Measurements from ENCODE around the gene PLPP2.

Gene PLPP2

GRCh38 chr19:309206-309565 lies 18.0 kb upstream of the PLPP2 start:
- no peak overlapping the region for H3K9ac ChIP-seq (ENCODE audit: insufficient read length, low read depth)
- H3K4me1 ChIP-seq (ENCODE audit: insufficient read depth, insufficient read length): peaks cover 8% of the 10 kb centered on the region
- no peak for DNase-seq (ENCODE audit: low read depth, low spot score)
- H3K36me3 ChIP-seq (ENCODE audit: insufficient read depth, insufficient read length, low read length): peaks cover 90% of the 10 kb centered on the region
- TF ChIP-seq YY1 (IDR thresholded peaks at IDR 0.05; ENCODE audit: insufficient read depth, insufficient read length): no peak
- no peak for TF ChIP-seq SUZ12 (IDR thresholded peaks at IDR 0.05; ENCODE audit: extremely low read depth, insufficient read depth, insufficient read length)
- no peaks in the 10 kb centered on the region for H3K27me3 ChIP-seq (ENCODE audit: insufficient read depth, insufficient read length)
- H3K9me3 ChIP-seq (ENCODE audit: insufficient read depth, low read length): peaks cover 5% of the 10 kb centered on the region; the same call in 1 of the 2 replicates
- H3K4me3 ChIP-seq (ENCODE audit: insufficient read length, low read depth): no peak overlapping the region

GRCh38 chr19:308471-309205 lies 17.4 kb upstream of the PLPP2 start:
- H3K9ac ChIP-seq (ENCODE audit: insufficient read length, low read depth): no peak overlapping the region
- H3K27me3 ChIP-seq (ENCODE audit: insufficient read depth, insufficient read length): no peaks in the 10 kb centered on the region
- peaks cover 84% of the 10 kb centered on the region for H3K36me3 ChIP-seq (ENCODE audit: insufficient read depth, insufficient read length, low read length)
- no peak for DNase-seq (ENCODE audit: low read depth, low spot score)
- no peak for TF ChIP-seq ZNF274 (IDR thresholded peaks at IDR 0.05; ENCODE audit: low read depth, low read length)
- TF ChIP-seq YY1 (IDR thresholded peaks at IDR 0.05; ENCODE audit: insufficient read depth, insufficient read length): no peak
- no peak for TF ChIP-seq SUZ12 (IDR thresholded peaks at IDR 0.05; ENCODE audit: extremely low read depth, insufficient read depth, insufficient read length)
- H3K4me1 ChIP-seq (ENCODE audit: insufficient read depth, insufficient read length): peaks cover 8% of the 10 kb centered on the region
- peaks cover 5% of the 10 kb centered on the region; the same call in 1 of the 2 replicates for H3K9me3 ChIP-seq (ENCODE audit: insufficient read depth, low read length)
- no peak overlapping the region for H3K4me3 ChIP-seq (ENCODE audit: insufficient read length, low read depth)

GRCh38 chr19:307793-308420 lies 16.7 kb upstream of the PLPP2 start:
- Histone ChIP-seq H3K36me3 (ENCODE audit: insufficient read depth, insufficient read length, low read length) (peaks cover 77% of the 10 kb centered on the region), H3K4me3 (ENCODE audit: insufficient read length, low read depth) (no peak overlapping the region), H3K27me3 (ENCODE audit: insufficient read depth, insufficient read length) (no peaks in the 10 kb centered on the region), H3K9ac (ENCODE audit: insufficient read length, low read depth) (no peak overlapping the region), H3K9me3 (ENCODE audit: insufficient read depth, low read length) (peaks cover 5% of the 10 kb centered on the region; the same call in 1 of the 2 replicates), H3K4me1 (ENCODE audit: insufficient read depth, insufficient read length) (peaks cover 8% of the 10 kb centered on the region)
- no peak for DNase-seq (ENCODE audit: low read depth, low spot score)
- TF ChIP-seq ZNF274 (IDR thresholded peaks at IDR 0.05; ENCODE audit: low read depth, low read length): no peak
- TF ChIP-seq SUZ12 (IDR thresholded peaks at IDR 0.05; ENCODE audit: extremely low read depth, insufficient read depth, insufficient read length): no peak
- TF ChIP-seq YY1 (IDR thresholded peaks at IDR 0.05; ENCODE audit: insufficient read depth, insufficient read length): no peak

- TF ChIP-seq YY1 (IDR thresholded peaks at IDR 0.05; ENCODE audit: insufficient read depth, insufficient read length) (no peak), ZNF274 (IDR thresholded peaks at IDR 0.05; ENCODE audit: low read depth, low read length) (no peak), SUZ12 (IDR thresholded peaks at IDR 0.05; ENCODE audit: extremely low read depth, insufficient read depth, insufficient read length) (no peak)
- H3K9me3 ChIP-seq (ENCODE audit: insufficient read depth, low read length): peaks cover 5% of the 10 kb centered on the region; the same call in 1 of the 2 replicates
- peaks cover 76% of the 10 kb centered on the region for H3K36me3 ChIP-seq (ENCODE audit: insufficient read depth, insufficient read length, low read length)
- no peaks in the 10 kb centered on the region for H3K27me3 ChIP-seq (ENCODE audit: insufficient read depth, insufficient read length)
- no peak overlapping the region for H3K9ac ChIP-seq (ENCODE audit: insufficient read length, low read depth)
- no peak overlapping the region for H3K4me3 ChIP-seq (ENCODE audit: insufficient read length, low read depth)
- peaks cover 8% of the 10 kb centered on the region for H3K4me1 ChIP-seq (ENCODE audit: insufficient read depth, insufficient read length)
- no peak for DNase-seq (ENCODE audit: low read depth, low spot score)
Observed at GRCh38 chr19:307111-307531, 15.9 kb upstream of the PLPP2 start.

GRCh38 chr19:306151-306900 lies 15.1 kb upstream of the PLPP2 start:
- no peak overlapping the region for H3K4me3 ChIP-seq (ENCODE audit: insufficient read length, low read depth)
- H3K27me3 ChIP-seq (ENCODE audit: insufficient read depth, insufficient read length): no peaks in the 10 kb centered on the region
- TF ChIP-seq ZNF274 (IDR thresholded peaks at IDR 0.05; ENCODE audit: low read depth, low read length) (no peak), YY1 (IDR thresholded peaks at IDR 0.05; ENCODE audit: insufficient read depth, insufficient read length) (no peak), SUZ12 (IDR thresholded peaks at IDR 0.05; ENCODE audit: extremely low read depth, insufficient read depth, insufficient read length) (no peak)
- peaks cover 68% of the 10 kb centered on the region for H3K36me3 ChIP-seq (ENCODE audit: insufficient read depth, insufficient read length, low read length)
- no peak for DNase-seq (ENCODE audit: low read depth, low spot score)
- peaks cover 5% of the 10 kb centered on the region; the same call in 1 of the 2 replicates for H3K9me3 ChIP-seq (ENCODE audit: insufficient read depth, low read length)
- peaks cover 8% of the 10 kb centered on the region for H3K4me1 ChIP-seq (ENCODE audit: insufficient read depth, insufficient read length)
- H3K9ac ChIP-seq (ENCODE audit: insufficient read length, low read depth): no peak overlapping the region

GRCh38 chr19:305240-306150 lies 14.3 kb upstream of the PLPP2 start:
- Histone ChIP-seq H3K4me1 (ENCODE audit: insufficient read depth, insufficient read length) (peaks cover 8% of the 10 kb centered on the region), H3K4me3 (ENCODE audit: insufficient read length, low read depth) (no peak overlapping the region), H3K27me3 (ENCODE audit: insufficient read depth, insufficient read length) (no peaks in the 10 kb centered on the region), H3K36me3 (ENCODE audit: insufficient read depth, insufficient read length, low read length) (peaks cover 60% of the 10 kb centered on the region), H3K9ac (ENCODE audit: insufficient read length, low read depth) (no peak overlapping the region), H3K9me3 (ENCODE audit: insufficient read depth, low read length) (no peaks in the 10 kb centered on the region; the same call in 1 of the 2 replicates)
- DNase-seq (ENCODE audit: low read depth, low spot score): no peak
- TF ChIP-seq YY1 (IDR thresholded peaks at IDR 0.05; ENCODE audit: insufficient read depth, insufficient read length): no peak
- TF ChIP-seq SUZ12 (IDR thresholded peaks at IDR 0.05; ENCODE audit: extremely low read depth, insufficient read depth, insufficient read length): no peak
- no peak for TF ChIP-seq ZNF274 (IDR thresholded peaks at IDR 0.05; ENCODE audit: low read depth, low read length)

All from NT2/D1 (cell line).